HepG2 (cell line): ENCODE results near the gene BAZ1B. TPM values are rescaled to one million over a fixed set of nuclear protein-coding genes. Genes with fewer than 3 reads are reported as not detected.
"Not testable (repeated sequence)": the region's sequence is repeated elsewhere in the genome, so short reads cannot be mapped to it uniquely, and the experiment has no call there.

Experiments used
- ATAC-seq: fragments of 200-7000 bp; cut with Tn5 transposase; 3 replicates; pipeline ENCODE4 v1.9.1; 2020; ENCODE audit warnings: mild to moderate bottlenecking, moderate library complexity
- BruUV-seq: library from RNA; stranded (reverse); fragments of 400-500 nt; replicated peaks from 2 replicates; lab custom pipeline; 2021; lab: Mats Ljungman, UMichigan
- CTCF ChIA-PET: fragments of 300-600 bp; formaldehyde crosslinking; extraction: SDS; loops from one replicate; lab custom pipeline; 2021; ENCODE audit warnings: low total read pairs, inconsistent platforms, low intra/inter-chr PET ratio; lab: Yijun Ruan, JAX
- POLR2A ChIA-PET: fragments of 350-600 bp; sonication (Branson Sonifier 250); formaldehyde crosslinking; loops from one replicate; lab custom pipeline; 2020; ENCODE audit warnings: antibody characterized with exemption, inconsistent platforms; lab: Yijun Ruan, JAX
- DNase-seq: peaks from one replicate; pipeline ENCODE4 v3.0.0-alpha.2; 2015; ENCODE audit warnings: low spot score
- FAIRE-seq: peaks from 3 replicates; lab custom pipeline; 2011; peaks lifted over from hg19 to GRCh38; lab: Jason Lieb, UNC
- H2AFZ ChIP-seq: one replicate; pipeline ENCODE4 v1.6.1; 2011; ENCODE audit warnings: low read length, inconsistent platforms
- H3K27ac ChIP-seq: fragments of 300-600 bp; 3 replicates; pipeline ENCODE4 v1.8.0; 2011; ENCODE audit warnings: mixed run types, mild to moderate bottlenecking, mixed read lengths, low read length, inconsistent platforms; ENCODE audit not compliant: insufficient read depth; ENCODE audit errors: extremely low read length
- H3K27me3 ChIP-seq, 2 experiments: fragments of 200-600 bp in 1 of 2; 2 replicates in 1 of 2; 3 replicates in 1 of 2; pipeline versions ENCODE4 v1.6.0 to v1.8.0; 2011; ENCODE audit warnings: low read length in 2 of 2, mild to moderate bottlenecking in 2 of 2, moderate library complexity in 2 of 2, inconsistent platforms in 1 of 2; ENCODE audit not compliant: insufficient read depth in 2 of 2, control insufficient read depth in 1 of 2
- H3K36me3 ChIP-seq, 2 experiments: fragments of 200-600 bp in 1 of 2; replicated peaks in 1 of 2; 2 replicates in 1 of 2; 3 replicates in 1 of 2; pipeline versions ENCODE4 v1.5.1 to v1.8.0; 2011; ENCODE audit warnings: low read length in 2 of 2, inconsistent platforms in 1 of 2; ENCODE audit not compliant: insufficient read depth in 2 of 2, control insufficient read depth in 1 of 2
- H3K4me1 ChIP-seq: 2 replicates; pipeline ENCODE4 v1.5.1; 2012; ENCODE audit warnings: low read length, inconsistent platforms; ENCODE audit not compliant: insufficient read depth
- H3K4me2 ChIP-seq: 2 replicates; pipeline ENCODE4 v1.6.0; 2011; ENCODE audit warnings: low read depth, low read length, inconsistent platforms
- H3K4me3 ChIP-seq, 3 experiments: fragments of 200-600 bp in 1 of 3; sonication (generic), shearing (Covaris generic) in 1 of 3; replicated peaks in 1 of 3; 2 replicates each; pipeline ENCODE4 v1.5.1; 2011 to 2016; ENCODE audit warnings: low read length in 3 of 3, inconsistent platforms in 2 of 3, low read depth in 2 of 3, mild to moderate bottlenecking in 2 of 3, control low read depth in 1 of 3, mixed read lengths in 1 of 3; ENCODE audit not compliant: insufficient read depth in 1 of 3
- H3K79me2 ChIP-seq: one replicate; pipeline ENCODE4 v1.6.1; 2011; ENCODE audit warnings: low read length, inconsistent platforms; ENCODE audit not compliant: insufficient read depth
- H3K9ac ChIP-seq: 2 replicates; pipeline ENCODE4 v1.6.0; 2011; ENCODE audit warnings: mild to moderate bottlenecking, low read depth, low read length, inconsistent platforms; ENCODE audit not compliant: insufficient read depth
- H3K9me3 ChIP-seq: 2 replicates; pipeline ENCODE4 v1.5.1; 2012; ENCODE audit warnings: mild to moderate bottlenecking, low read length
- H4K20me1 ChIP-seq: 2 replicates; pipeline ENCODE4 v1.6.0; 2011; ENCODE audit warnings: inconsistent platforms, mild to moderate bottlenecking, low read length, moderate library complexity; ENCODE audit not compliant: insufficient read depth
- FOXK1 ChIP-seq: sonication (generic); formaldehyde crosslinking; IDR thresholded peaks from 2 replicates; pipeline ENCODE4 v1.4.0; 2020; ENCODE audit warnings: low read depth, missing genetic modification reagents, borderline replicate concordance
- TEAD2 ChIP-seq: sonication (generic); formaldehyde crosslinking; IDR thresholded peaks from 2 replicates; pipeline ENCODE4 v1.9.0; 2021; ENCODE audit warnings: missing genetic modification reagents
- ZNF121 ChIP-seq: sonication (generic); formaldehyde crosslinking; IDR thresholded peaks from 2 replicates; pipeline ENCODE4 v1.5.0; 2020; ENCODE audit warnings: mild to moderate bottlenecking, missing genetic modification reagents
- WGBS: methylation state at CpG from one replicate; pipeline ENCODE4 v1.1.6; 2017; ENCODE audit warnings: low lambda C conversion rate; 5-methylcytosine and 5-hydroxymethylcytosine counted together
- in situ Hi-C: cut with HindIII; loops from 2 replicates; pipeline ENCODE4 v1.10.0; 2017; ENCODE audit warnings: low pct_unique_long_range_greater_than_20kb; ENCODE audit not compliant: extremely low pct_ligation_motif_present
- intact Hi-C: fragments of 100-400 bp; cut with micrococcal nuclease; formaldehyde crosslinking; loops from one replicate; pipeline ENCODE4 v1.10.0; 2022; ENCODE audit not compliant: unreplicated experiment
- polyA plus RNA-seq, 8 experiments: library from polyadenylated mRNA; depleted of rRNA in 3 of 8; stranded (reverse) in 7 of 8; unstranded in 1 of 8; fragments of >200 nt; fragmentation: Illumina TruSeq in 4 of 8; extraction: Trizol in 4 of 8; gene quantifications; 2 replicates each; pipeline versions ENCODE4 v1.2.1 to v1.2.3, GENCODE V29; 2011 to 2016; ENCODE audit warnings: low read depth in 4 of 8, missing spikeins in 1 of 8, mixed read lengths in 1 of 8; ENCODE audit not compliant: insufficient read depth in 1 of 8
- total RNA-seq, 5 experiments: library from RNA; depleted of rRNA; stranded (reverse); fragments of >200 nt; fragmentation: Illumina TruSeq; extraction: Trizol; gene quantifications; 2 replicates each; pipeline ENCODE4 v1.2.3, GENCODE V29; 2016; ENCODE audit warnings: low read depth in 1 of 5

The BAZ1B gene
- total and polyA plus RNA-seq, 2 of the 13 experiments (the other 11 are each of a cell fraction or from before 2014, with no cell fraction given): 18.6 to 69.4 TPM

- in situ Hi-C loops (no loop called here), intact Hi-C loops (no loop called here)
- TF ChIP-seq FOXK1 (CRISPR knock-in tag) (no peak), ZNF121 (CRISPR knock-in tag) (peak; percentile 77; the same call in 1 of the 2 replicates)
- no peak overlapping the region for H3K4me3 ChIP-seq
- FAIRE-seq (no peak), DNase-seq (no peak), ATAC-seq (no peak)
- peaks cover 15% of the 10 kb centered on the region for H3K79me2 ChIP-seq
- H3K9ac ChIP-seq: no peak overlapping the region
- H3K36me3 ChIP-seq: peaks cover 30 to 85% of the 10 kb centered on the region in 2 experiments
- H3K9me3 ChIP-seq: no peaks in the 10 kb centered on the region
- BruUV-seq: no TSS peak
- WGBS: 97% methylated on average over 5 of the region's 5 CpGs
- no peaks in the 10 kb centered on the region for H3K27me3 ChIP-seq
- H4K20me1 ChIP-seq: no peaks in the 10 kb centered on the region
- ChIA-PET CTCF (no interaction called here), POLR2A (no interaction called here)
- no peaks in the 10 kb centered on the region for H3K4me1 ChIP-seq
- no peak overlapping the region for H3K27ac ChIP-seq
- H2AFZ ChIP-seq: no peak overlapping the region
- no peak overlapping the region for H3K4me2 ChIP-seq
Observed at GRCh38 chr7:73503229-73503628, 18.9 kb downstream of the BAZ1B start.

DNA sequence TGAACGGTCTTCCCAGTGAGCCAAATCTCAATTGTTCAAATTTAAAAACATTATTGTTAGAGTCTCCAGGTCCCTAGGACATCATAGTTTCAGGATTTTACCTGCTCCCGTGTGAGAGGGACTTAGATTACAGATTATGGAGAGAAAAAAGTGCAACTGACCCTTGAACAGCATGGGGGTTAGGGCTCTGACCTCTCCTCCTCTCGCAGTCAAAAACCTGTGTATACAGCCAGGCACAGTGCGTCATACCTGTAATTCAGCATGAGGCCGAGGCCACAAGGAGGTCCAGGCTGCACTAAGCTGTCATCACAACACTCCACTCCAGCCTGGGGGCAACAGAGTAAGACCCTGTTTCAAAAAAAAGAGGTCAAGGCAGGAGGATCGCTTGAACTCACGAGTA lies 25.5 kb downstream of the BAZ1B start:
- H4K20me1 ChIP-seq: peaks cover 5% of the 10 kb centered on the region; the same call in 1 of the 2 replicates

DNA sequence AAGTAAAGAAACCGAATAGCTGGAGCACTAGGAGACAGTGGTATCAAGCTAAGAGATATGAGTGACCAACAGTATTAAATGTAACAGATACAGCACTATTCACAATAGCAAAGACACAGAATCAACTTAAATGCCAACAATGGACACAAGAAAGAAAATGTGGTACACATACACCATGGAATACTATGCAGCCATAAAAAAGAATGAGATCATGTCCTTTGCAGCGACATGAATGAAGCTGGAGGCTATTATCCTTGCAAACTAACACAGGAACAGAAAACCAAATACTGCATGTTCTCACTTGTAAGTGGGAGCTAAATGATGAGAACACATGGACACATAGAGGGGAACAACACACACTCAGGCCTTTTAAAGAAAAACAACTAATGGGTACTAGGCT lies 26.6 kb downstream of the BAZ1B start:
- H3K4me1 ChIP-seq, H3K4me2 ChIP-seq, POLR2A ChIA-PET, H3K4me3 ChIP-seq, H2AFZ ChIP-seq, ATAC-seq, CTCF ChIA-PET, H3K27me3 ChIP-seq, DNase-seq, H3K9me3 ChIP-seq, FAIRE-seq, intact Hi-C loops, H3K27ac ChIP-seq, H3K9ac ChIP-seq, H4K20me1 ChIP-seq: not testable (repeated sequence)
- in situ Hi-C loops: loop anchor here (5.0 kb wide), 1 partner anchor 33 kb away; no protein-coding TSS in a partner anchor
- Histone ChIP-seq H3K79me2 (peaks cover 11% of the 10 kb centered on the region), H3K36me3 (peaks cover 32 to 83% of the 10 kb centered on the region in 2 experiments)
- BruUV-seq: TSS peak; percentile 25
- 96% methylated on average over 2 of the region's 2 CpGs for WGBS

More for the DNA sequence above, 25.5 kb downstream of the BAZ1B start:
- Histone ChIP-seq H3K27ac (no peak overlapping the region), H3K4me2 (no peak overlapping the region), H2AFZ (no peak overlapping the region), H3K36me3 (peaks cover 34 to 83% of the 10 kb centered on the region in 2 experiments), H3K27me3 (no peaks in the 10 kb centered on the region), H3K79me2 (peaks cover 15% of the 10 kb centered on the region), H3K9me3 (no peaks in the 10 kb centered on the region), H3K9ac (no peak overlapping the region), H3K4me1 (no peaks in the 10 kb centered on the region), H3K4me3 (no peak overlapping the region)
- no peak for TF ChIP-seq TEAD2 (CRISPR knock-in tag)
- intact Hi-C loops (no loop called here), in situ Hi-C loops (loop anchor here (5.0 kb wide), 1 partner anchor 34 kb away; no protein-coding TSS in a partner anchor)
- 96% methylated on average over 7 of the region's 7 CpGs for WGBS
- ATAC-seq (no peak), FAIRE-seq (no peak), DNase-seq (no peak)
- POLR2A ChIA-PET: no interaction called here
- CTCF ChIA-PET: no interaction called here
- no TSS peak for BruUV-seq
